Neural progenitor cell (in vitro differentiated cells): ENCODE data around the gene CCL16. TPM values are rescaled to one million over a fixed set of nuclear protein-coding genes. Genes with fewer than 3 reads are reported as not detected.

Source experiments
- DNase-seq: peaks from one replicate; pipeline ENCODE4 v3.0.0-alpha.2; 2016; ENCODE audit warnings: low spot score
- H2AFZ ChIP-seq: fragments of 200-600 bp; sonication (generic); replicated peaks from 2 replicates; pipeline ENCODE4 v1.6.1; 2016; ENCODE audit warnings: antibody characterized with exemption
- H3F3A ChIP-seq: fragments of 200-600 bp; sonication (generic); 2 replicates; pipeline ENCODE4 v1.6.1; 2016; ENCODE audit warnings: antibody characterized with exemption, low read depth
- H3K27ac ChIP-seq: fragments of 200-600 bp; sonication (generic); 2 replicates; pipeline ENCODE4 v1.5.1; 2016; ENCODE audit warnings: mild to moderate bottlenecking
- H3K27me3 ChIP-seq: fragments of 200-600 bp; sonication (generic); 2 replicates; pipeline ENCODE4 v1.6.1; 2016; ENCODE audit warnings: mild to moderate bottlenecking, moderate library complexity
- H3K36me3 ChIP-seq: fragments of 200-600 bp; sonication (generic); 2 replicates; pipeline ENCODE4 v1.5.1; 2016
- H3K4me1 ChIP-seq: fragments of 200-600 bp; sonication (generic); 2 replicates; pipeline ENCODE4 v1.6.1; 2016; ENCODE audit warnings: mixed run types
- H3K4me2 ChIP-seq: fragments of 200-600 bp; sonication (generic); 2 replicates; pipeline ENCODE4 v1.6.1; 2016
- H3K4me3 ChIP-seq: fragments of 200-600 bp; sonication (generic); 2 replicates; pipeline ENCODE4 v1.5.1; 2016
- H3K79me2 ChIP-seq: fragments of 200-600 bp; sonication (generic); 2 replicates; pipeline ENCODE4 v1.6.1; 2016; ENCODE audit warnings: low read depth
- H3K9ac ChIP-seq: fragments of 200-600 bp; sonication (generic); 2 replicates; pipeline ENCODE4 v1.6.1; 2016
- H3K9me3 ChIP-seq: fragments of 200-600 bp; sonication (generic); 2 replicates; pipeline ENCODE4 v1.5.1; 2016; ENCODE audit warnings: low read depth
- H4K20me1 ChIP-seq: fragments of 200-600 bp; sonication (generic); 2 replicates; pipeline ENCODE4 v1.6.1; 2016; ENCODE audit warnings: low read depth
- H3K27ac Mint-ChIP-seq: 3 replicates; pipeline ENCODE4 v1.8.0; 2021; ENCODE audit warnings: mixed read lengths
- H3K27me3 Mint-ChIP-seq: 2 replicates; pipeline ENCODE4 v1.8.0; 2022; ENCODE audit warnings: low read depth, mild to moderate bottlenecking, inconsistent platforms, moderate library complexity, mixed read lengths; ENCODE audit not compliant: insufficient read depth
- H3K36me3 Mint-ChIP-seq: 3 replicates; pipeline ENCODE4 v1.8.0; 2021; ENCODE audit warnings: mixed read lengths
- H3K4me1 Mint-ChIP-seq: 3 replicates; pipeline ENCODE4 v1.8.0; 2021; ENCODE audit warnings: mixed read lengths
- H3K4me3 Mint-ChIP-seq: 3 replicates; pipeline ENCODE4 v1.8.0; 2021; ENCODE audit warnings: mild to moderate bottlenecking, moderate library complexity, mixed read lengths
- H3K9me3 Mint-ChIP-seq: 3 replicates; pipeline ENCODE4 v1.8.0; 2020; ENCODE audit warnings: mixed read lengths
- EZH2 ChIP-seq: fragments of 200-600 bp; sonication (generic); IDR thresholded peaks from 2 replicates; pipeline ENCODE4 v1.6.1; 2017; ENCODE audit warnings: antibody characterized with exemption, mild to moderate bottlenecking, moderate library complexity
- EZH2phosphoT487 ChIP-seq: fragments of 200-600 bp; sonication (generic); IDR thresholded peaks from 2 replicates; pipeline ENCODE4 v1.6.1; 2017; ENCODE audit warnings: antibody characterized with exemption
- total RNA-seq: library from RNA; depleted of rRNA; stranded (reverse); fragments of >200 nt; gene quantifications from 2 replicates; pipeline ENCODE4 v1.2.3, GENCODE V29; 2015; ENCODE audit warnings: low replicate concordance

Gene CCL16
- total RNA-seq, 1 donor from 2014 or later = not detected

- no peak overlapping the region for H2AFZ ChIP-seq
- H3K9ac ChIP-seq = no peak overlapping the region
- no peaks in the 10 kb centered on the region for H4K20me1 ChIP-seq
- H3K4me3 Mint-ChIP-seq = no peak overlapping the region
- no peak overlapping the region for H3K27ac Mint-ChIP-seq
- H3K27ac ChIP-seq = no peak overlapping the region
- peaks cover 22% of the 10 kb centered on the region for H3K4me1 Mint-ChIP-seq
- peaks cover 7% of the 10 kb centered on the region for H3F3A ChIP-seq
- TF ChIP-seq EZH2phosphoT487 (no peak), EZH2 (no peak)
- H3K4me3 ChIP-seq = no peak overlapping the region
- H3K4me2 ChIP-seq = no peak overlapping the region
- H3K9me3 ChIP-seq = no peaks in the 10 kb centered on the region
- no peaks in the 10 kb centered on the region for H3K79me2 ChIP-seq
- no peaks in the 10 kb centered on the region for H3K9me3 Mint-ChIP-seq
- peaks cover 3% of the 10 kb centered on the region for H3K27me3 Mint-ChIP-seq
- no peaks in the 10 kb centered on the region for H3K27me3 ChIP-seq
- no peaks in the 10 kb centered on the region for H3K36me3 ChIP-seq
- H3K36me3 Mint-ChIP-seq = peaks cover 3% of the 10 kb centered on the region
- peaks cover 18% of the 10 kb centered on the region for H3K4me1 ChIP-seq
- DNase-seq = no peak
These were observed 53.6 kb downstream of the CCL16 start for GRCh38 chr17:35927714-35928113.

Other genes with a start within 250 kb of the CCL16 start
- gene RASL10B, start 249.9 kb downstream of the CCL16 start, total RNA-seq = 4.8 and 14.5 TPM in 2 replicates
- 0.09 TPM in 1 of 2 replicates, not detected in the other for gene GAS2L2, start 228.3 kb downstream of the CCL16 start, total RNA-seq
- gene C17orf50, start 220.6 kb downstream of the CCL16 start, total RNA-seq = not detected in 2 replicates
- not detected in 2 replicates for gene MMP28, start 185.9 kb downstream of the CCL16 start, total RNA-seq
- gene TAF15, start 172.0 kb downstream of the CCL16 start, total RNA-seq = 84.8 and 90.1 TPM in 2 replicates
- not detected in 2 replicates for gene HEATR9, start 112.6 kb downstream of the CCL16 start, total RNA-seq
- not detected in 2 replicates for gene CCL5, start 101.1 kb downstream of the CCL16 start, total RNA-seq
- 22.8 and 28.8 TPM in 2 replicates for gene RDM1, start 50.7 kb downstream of the CCL16 start, total RNA-seq
- gene LYZL6, start 37.8 kb downstream of the CCL16 start, total RNA-seq = not detected in 2 replicates
- gene CCL14, start 5.2 kb upstream of the CCL16 start, total RNA-seq = not detected in 2 replicates
- gene CCL15, start 20.1 kb upstream of the CCL16 start, total RNA-seq = not detected in 2 replicates
- not detected in 2 replicates for gene CCL23, start 36.5 kb upstream of the CCL16 start, total RNA-seq
- not detected in 2 replicates for gene CCL18, start 82.8 kb upstream of the CCL16 start, total RNA-seq
- not detected in 2 replicates for gene CCL3, start 108.6 kb upstream of the CCL16 start, total RNA-seq
- gene CCL4, start 122.3 kb upstream of the CCL16 start, total RNA-seq = not detected in 2 replicates
- gene TBC1D3B, start 195.1 kb upstream of the CCL16 start, total RNA-seq = 3.3 TPM in 1 of 2 replicates, not detected in the other
- gene CCL3L1, start 215.3 kb upstream of the CCL16 start, total RNA-seq = 1.2 and 2.9 TPM in 2 replicates
- not detected in 2 replicates for gene CCL4L2, start 229.6 kb upstream of the CCL16 start, total RNA-seq